Measurements from ENCODE around the gene DHRSX. TPM values are rescaled to one million over a fixed set of nuclear protein-coding genes. Genes with fewer than 3 reads are reported as not detected.
"Not testable (repeated sequence)": the region's sequence is repeated elsewhere in the genome, so short reads cannot be mapped to it uniquely, and the experiment has no call there.

The DHRSX gene
- polyA plus RNA-seq, 3 donors = 12.9 to 33.2 (median 28.3) TPM

- Histone ChIP-seq H3K4me2 (replicated peaks; ENCODE audit: extremely low read depth, low read length, poor library complexity, severe bottlenecking) (no peak overlapping the region), H3K4me3 (replicated peaks in 1 of 3; ENCODE audit: low read depth in 2 of 3, low read length in 3 of 3) (no peak overlapping the region), H3K9me3 (replicated peaks in 1 of 2; ENCODE audit: control insufficient read depth in 1 of 2, insufficient read depth in 1 of 2, low read length in 2 of 2) (no peaks in the 10 kb centered on the region), H3K36me3 (replicated peaks in 1 of 2; ENCODE audit: control insufficient read depth in 1 of 2, insufficient read depth in 2 of 2, low read length in 2 of 2) (no peaks in the 10 kb centered on the region), H2AFZ (ENCODE audit: insufficient read depth, low read depth, low read length, poor library complexity, severe bottlenecking) (no peak overlapping the region), H3K79me2 (ENCODE audit: insufficient read depth, low read length) (no peaks in the 10 kb centered on the region), H4K20me1 (ENCODE audit: insufficient read depth, low read length) (no peaks in the 10 kb centered on the region), H3K27me3 (ENCODE audit: control insufficient read depth in 2 of 2, insufficient read depth in 2 of 2, low read length in 2 of 2) (no peaks in the 10 kb centered on the region), H3K4me1 (ENCODE audit: control insufficient read depth in 1 of 2, insufficient read depth in 2 of 2, low read length in 2 of 2) (no peaks in the 10 kb centered on the region), H3K27ac (ENCODE audit: low read depth in 1 of 2, low read length in 2 of 2) (no peak overlapping the region), H3K9ac (ENCODE audit: insufficient read depth, low read length, poor library complexity, severe bottlenecking) (no peak overlapping the region)
- peaks cover 3 to 6% (median 5%) of the 10 kb centered on the region in 3 donors for H3K27me3 Mint-ChIP-seq (ENCODE audit: low read depth in 3 of 3)
- TF ChIP-seq, protein P1, sequence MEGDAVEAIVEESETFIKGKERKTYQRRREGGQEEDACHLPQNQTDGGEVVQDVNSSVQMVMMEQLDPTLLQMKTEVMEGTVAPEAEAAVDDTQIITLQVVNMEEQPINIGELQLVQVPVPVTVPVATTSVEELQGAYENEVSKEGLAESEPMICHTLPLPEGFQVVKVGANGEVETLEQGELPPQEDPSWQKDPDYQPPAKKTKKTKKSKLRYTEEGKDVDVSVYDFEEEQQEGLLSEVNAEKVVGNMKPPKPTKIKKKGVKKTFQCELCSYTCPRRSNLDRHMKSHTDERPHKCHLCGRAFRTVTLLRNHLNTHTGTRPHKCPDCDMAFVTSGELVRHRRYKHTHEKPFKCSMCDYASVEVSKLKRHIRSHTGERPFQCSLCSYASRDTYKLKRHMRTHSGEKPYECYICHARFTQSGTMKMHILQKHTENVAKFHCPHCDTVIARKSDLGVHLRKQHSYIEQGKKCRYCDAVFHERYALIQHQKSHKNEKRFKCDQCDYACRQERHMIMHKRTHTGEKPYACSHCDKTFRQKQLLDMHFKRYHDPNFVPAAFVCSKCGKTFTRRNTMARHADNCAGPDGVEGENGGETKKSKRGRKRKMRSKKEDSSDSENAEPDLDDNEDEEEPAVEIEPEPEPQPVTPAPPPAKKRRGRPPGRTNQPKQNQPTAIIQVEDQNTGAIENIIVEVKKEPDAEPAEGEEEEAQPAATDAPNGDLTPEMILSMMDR (IDR thresholded peaks at IDR 0.05) = no peak
- intact Hi-C loops (cut with micrococcal nuclease) = no loop called here
- DNase-seq = no peak
- no CpG with 5 or more reads among the region's 3 CpGs for WGBS (ENCODE audit: insufficient coverage)
- H3K27ac Mint-ChIP-seq = no peak overlapping the region
- no peaks in the 10 kb centered on the region for H3K36me3 Mint-ChIP-seq
- peaks cover 0 to 5% (median 0%) of the 10 kb centered on the region in 7 donors for H3K9me3 Mint-ChIP-seq
- no peaks in the 10 kb centered on the region for H3K4me1 Mint-ChIP-seq
- no peak overlapping the region for H3K4me3 Mint-ChIP-seq
Measured at GRCh38 chrX:2507196-2507595, 6.4 kb upstream of the DHRSX start.

DNA sequence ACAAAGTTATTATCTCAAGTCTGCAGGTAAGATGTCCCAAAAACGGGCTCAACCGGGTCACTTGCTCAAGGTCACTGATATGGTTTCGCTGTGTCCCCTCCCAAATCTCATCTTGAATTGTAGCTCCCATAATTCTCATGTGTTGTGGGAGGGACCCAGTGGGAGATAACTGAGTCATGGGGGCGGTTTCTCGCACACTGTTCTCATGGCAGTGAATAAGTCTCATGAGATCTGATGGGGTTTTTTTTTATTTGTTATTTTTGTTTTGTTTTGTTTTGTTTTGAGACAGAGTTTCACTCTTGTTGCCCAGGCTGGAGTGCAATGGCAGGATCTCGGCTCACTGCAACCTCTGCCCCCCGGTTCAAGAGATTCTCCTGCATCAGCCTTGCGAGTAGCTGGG, 4.6 kb upstream of the DHRSX start:
- intact Hi-C loops (cut with micrococcal nuclease); H3K9me3 Mint-ChIP-seq; H3K27me3 Mint-ChIP-seq (ENCODE audit: low read depth in 3 of 3); H3K36me3 Mint-ChIP-seq; H3K4me3 Mint-ChIP-seq; H3K4me2 ChIP-seq (replicated peaks; ENCODE audit: extremely low read depth, low read length, poor library complexity, severe bottlenecking); H3K4me3 ChIP-seq (replicated peaks in 1 of 3; ENCODE audit: low read depth in 2 of 3, low read length in 3 of 3); H3K79me2 ChIP-seq (ENCODE audit: insufficient read depth, low read length); H3K4me1 Mint-ChIP-seq; H3K9me3 ChIP-seq (replicated peaks in 1 of 2; ENCODE audit: control insufficient read depth in 1 of 2, insufficient read depth in 1 of 2, low read length in 2 of 2); H3K9ac ChIP-seq (ENCODE audit: insufficient read depth, low read length, poor library complexity, severe bottlenecking); H3K27ac ChIP-seq (ENCODE audit: low read depth in 1 of 2, low read length in 2 of 2); H3K27me3 ChIP-seq (ENCODE audit: control insufficient read depth in 2 of 2, insufficient read depth in 2 of 2, low read length in 2 of 2); H4K20me1 ChIP-seq (ENCODE audit: insufficient read depth, low read length); H2AFZ ChIP-seq (ENCODE audit: insufficient read depth, low read depth, low read length, poor library complexity, severe bottlenecking); H3K36me3 ChIP-seq (replicated peaks in 1 of 2; ENCODE audit: control insufficient read depth in 1 of 2, insufficient read depth in 2 of 2, low read length in 2 of 2); H3K4me1 ChIP-seq (ENCODE audit: control insufficient read depth in 1 of 2, insufficient read depth in 2 of 2, low read length in 2 of 2): not testable (repeated sequence)
- peak overlapping the region in 1 of 7 donors; percentile 11 for H3K27ac Mint-ChIP-seq
- DNase-seq = peak in 1 of 3 donors; percentile 48
- 95% methylated on average over 4 of the region's 8 CpGs for WGBS (ENCODE audit: insufficient coverage)

All from CD14-positive monocyte (primary cell).